ENCODE measurements around the gene BLVRB.

DNA sequence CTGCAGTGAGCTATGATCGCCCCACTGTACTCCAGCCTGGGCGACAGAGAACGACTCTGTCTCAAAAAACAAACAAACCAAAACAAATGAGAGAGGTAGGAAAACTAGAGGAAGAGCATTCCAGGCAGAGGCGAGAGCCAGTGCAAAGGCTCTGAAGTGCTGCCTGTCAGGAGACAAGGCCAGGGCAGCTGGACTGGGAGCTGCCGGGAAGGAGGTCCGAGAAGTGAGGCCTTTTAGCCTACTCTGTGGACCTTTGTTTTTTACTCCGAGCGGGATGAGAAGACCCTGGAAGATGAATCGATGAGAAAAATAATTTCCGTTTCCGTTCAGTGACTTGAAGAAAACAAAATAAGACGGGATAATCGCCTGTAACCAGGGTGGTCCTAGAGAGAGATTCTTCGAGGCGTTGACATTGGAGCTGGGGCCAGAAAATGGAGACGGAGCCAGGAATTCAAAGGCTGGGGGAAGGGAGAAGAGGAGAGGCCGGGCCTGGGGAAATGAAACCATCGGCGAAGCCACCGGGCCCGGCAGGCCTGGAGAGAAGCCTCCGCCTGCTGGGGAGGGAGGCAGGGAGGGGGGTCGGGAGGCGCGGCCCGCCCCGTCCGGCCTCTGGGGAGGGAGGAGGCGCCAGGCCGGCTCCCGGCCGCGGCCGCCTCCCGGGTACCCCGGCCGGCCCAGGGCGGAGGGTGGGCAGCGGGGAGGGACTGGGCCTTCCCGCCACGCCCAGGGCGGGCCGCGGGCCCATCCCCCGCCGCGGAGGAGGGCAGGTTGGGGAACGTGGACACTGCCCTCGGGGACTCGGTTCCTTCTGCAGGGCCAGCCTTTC lies 31.9 kb downstream of the BLVRB start:
- TF ChIP-seq, protein P1, sequence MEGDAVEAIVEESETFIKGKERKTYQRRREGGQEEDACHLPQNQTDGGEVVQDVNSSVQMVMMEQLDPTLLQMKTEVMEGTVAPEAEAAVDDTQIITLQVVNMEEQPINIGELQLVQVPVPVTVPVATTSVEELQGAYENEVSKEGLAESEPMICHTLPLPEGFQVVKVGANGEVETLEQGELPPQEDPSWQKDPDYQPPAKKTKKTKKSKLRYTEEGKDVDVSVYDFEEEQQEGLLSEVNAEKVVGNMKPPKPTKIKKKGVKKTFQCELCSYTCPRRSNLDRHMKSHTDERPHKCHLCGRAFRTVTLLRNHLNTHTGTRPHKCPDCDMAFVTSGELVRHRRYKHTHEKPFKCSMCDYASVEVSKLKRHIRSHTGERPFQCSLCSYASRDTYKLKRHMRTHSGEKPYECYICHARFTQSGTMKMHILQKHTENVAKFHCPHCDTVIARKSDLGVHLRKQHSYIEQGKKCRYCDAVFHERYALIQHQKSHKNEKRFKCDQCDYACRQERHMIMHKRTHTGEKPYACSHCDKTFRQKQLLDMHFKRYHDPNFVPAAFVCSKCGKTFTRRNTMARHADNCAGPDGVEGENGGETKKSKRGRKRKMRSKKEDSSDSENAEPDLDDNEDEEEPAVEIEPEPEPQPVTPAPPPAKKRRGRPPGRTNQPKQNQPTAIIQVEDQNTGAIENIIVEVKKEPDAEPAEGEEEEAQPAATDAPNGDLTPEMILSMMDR (IDR thresholded peaks at IDR 0.05), result no peak
- peak; percentile 45 to 68 for TF ChIP-seq POLR2A (IDR thresholded peaks at IDR 0.05)

Measured in uterus (tissue), 2 donors.